GM18858 (cell line): ENCODE measurements around the gene EPN2.

Source experiments
- ATAC-seq: cut with Tn5 transposase; IDR thresholded peaks from one replicate; pipeline ENCODE4 v1.9.1; 2021; ENCODE audit not compliant: unreplicated experiment

Gene EPN2

GRCh38 chr17:19238167-19238505 lies 970 bp downstream of the EPN2 start:
- no peak for ATAC-seq

GRCh38 chr17:19239544-19239943 lies 2.4 kb downstream of the EPN2 start:
- ATAC-seq = no peak

- no peak for ATAC-seq
Observed at GRCh38 chr17:19242323-19242722, 5.2 kb downstream of the EPN2 start.

GRCh38 chr17:19242926-19243325 lies 5.8 kb downstream of the EPN2 start:
- ATAC-seq = no peak

GRCh38 chr17:19243838-19244237 lies 6.7 kb downstream of the EPN2 start:
- ATAC-seq = no peak

- no peak for ATAC-seq
Observed at GRCh38 chr17:19244357-19244756, 7.2 kb downstream of the EPN2 start.

GRCh38 chr17:19244781-19245180 lies 7.6 kb downstream of the EPN2 start:
- ATAC-seq = no peak

- no peak for ATAC-seq
Observed at GRCh38 chr17:19247473-19247872, 10.3 kb downstream of the EPN2 start.

- ATAC-seq = no peak
Observed at GRCh38 chr17:19248151-19248927, 11.2 kb downstream of the EPN2 start.

GRCh38 chr17:19248928-19249574 lies 11.9 kb downstream of the EPN2 start:
- ATAC-seq = no peak

GRCh38 chr17:19249681-19250080 lies 12.5 kb downstream of the EPN2 start:
- no peak for ATAC-seq

- no peak for ATAC-seq
Observed at GRCh38 chr17:19250421-19251173, 13.4 kb downstream of the EPN2 start.

- no peak for ATAC-seq
Observed at GRCh38 chr17:19253112-19253511, 15.9 kb downstream of the EPN2 start.

GRCh38 chr17:19254651-19255050 lies 17.5 kb downstream of the EPN2 start:
- ATAC-seq = no peak

- no peak for ATAC-seq
Observed at GRCh38 chr17:19255279-19255678, 18.1 kb downstream of the EPN2 start.

GRCh38 chr17:19258371-19258770 lies 21.2 kb downstream of the EPN2 start:
- no peak for ATAC-seq

GRCh38 chr17:19260958-19261357 lies 23.8 kb downstream of the EPN2 start:
- ATAC-seq = no peak

- no peak for ATAC-seq
Observed at GRCh38 chr17:19261426-19261825, 24.3 kb downstream of the EPN2 start.

GRCh38 chr17:19262650-19263631 lies 25.8 kb downstream of the EPN2 start:
- ATAC-seq = no peak

GRCh38 chr17:19263641-19264051 lies 26.5 kb downstream of the EPN2 start:
- no peak for ATAC-seq

GRCh38 chr17:19264268-19264667 lies 27.1 kb downstream of the EPN2 start:
- no peak for ATAC-seq
